ENCODE measurements around the gene CUX1. TPM values are rescaled to one million over a fixed set of nuclear protein-coding genes. Genes with fewer than 3 reads are reported as not detected.

Gene CUX1
- total and polyA plus RNA-seq, 10 of the 15 experiments (the other 5 are each of a cell fraction or from before 2014, with no cell fraction given): 6.1 to 48.6 (median 25.9) TPM

- Histone ChIP-seq H3K27ac (ENCODE audit: control insufficient read depth, insufficient read depth) (no peak overlapping the region), H3K4me2 (ENCODE audit: control insufficient read depth, insufficient read depth) (no peak overlapping the region), H3K9ac (ENCODE audit: control insufficient read depth, insufficient read depth, low read length) (no peak overlapping the region), H3K36me3 (ENCODE audit: control insufficient read depth in 2 of 2, insufficient read depth in 2 of 2, low read length in 1 of 2) (peaks cover 10 to 14% of the 10 kb centered on the region in 2 experiments; a peak in 3 of 4 replicates), H3K4me1 (ENCODE audit: control insufficient read depth, insufficient read depth, low read length) (no peaks in the 10 kb centered on the region), H4K20me1 (ENCODE audit: control insufficient read depth, insufficient read depth) (no peaks in the 10 kb centered on the region), H2AFZ (ENCODE audit: control insufficient read depth, low read depth, low read length) (no peak overlapping the region), H3K4me3 (no peak overlapping the region), H3K79me2 (ENCODE audit: control insufficient read depth, insufficient read depth, low read length) (no peaks in the 10 kb centered on the region), H3K9me3 (replicated peaks; ENCODE audit: control insufficient read depth, insufficient read depth, low read length) (no peaks in the 10 kb centered on the region), H3K27me3 (replicated peaks in 1 of 2; ENCODE audit: control insufficient read depth in 2 of 2, insufficient read depth in 2 of 2, low read length in 1 of 2) (no peaks in the 10 kb centered on the region)
- SMC1A ChIA-PET (ENCODE audit: uncharacterized antibody, unreplicated experiment): interaction anchor here (0.6 kb wide), 1 partner anchor 698 kb away, joined by 3 read pairs; no protein-coding TSS in a partner anchor
- WGBS (ENCODE audit: insufficient coverage, insufficient replicate concordance, low lambda C conversion rate, missing lambda C conversion rate): 99% methylated on average over 4 of the region's 4 CpGs
- intact Hi-C loops (cut with micrococcal nuclease; ENCODE audit: unreplicated experiment) (no loop called here), in situ Hi-C loops (cut with MboI) (no loop called here)
- BruUV-seq (replicated peaks): no TSS peak
- ATAC-seq (no peak), DNase-seq (ENCODE audit: low read depth, low spot score) (no peak), FAIRE-seq (no peak)
- POLR2A ChIA-PET: no interaction called here
- RAD21 ChIA-PET (ENCODE audit: unreplicated experiment): no interaction called here
- TF ChIP-seq CBX5 (IDR thresholded peaks at IDR 0.05; ENCODE audit: low read depth): no peak
- no peak for TF ChIP-seq SUZ12 (IDR thresholded peaks at IDR 0.05; ENCODE audit: unreplicated experiment)
- no peak for TF ChIP-seq HDAC6 (IDR thresholded peaks at IDR 0.05; ENCODE audit: unreplicated experiment)
- TF ChIP-seq ATF2 (IDR thresholded peaks at IDR 0.05; ENCODE audit: low read length): no peak
- no peak for TF ChIP-seq LARP7 (IDR thresholded peaks at IDR 0.05)
- TF ChIP-seq FOS (IDR thresholded peaks at IDR 0.05; ENCODE audit: borderline replicate concordance, extremely low read depth, insufficient read length): no peak
- no peak for TF ChIP-seq E2F4 (IDR thresholded peaks at IDR 0.05; ENCODE audit: low read depth, low read length)
- CTCF ChIA-PET: interaction anchor here (0.6 to 1.1 kb wide), 2 partner anchors 31 to 678 kb away, joined by 3 read pairs; no protein-coding TSS in a partner anchor
Observed at GRCh38 chr7:102184303-102184702, 366.9 kb downstream of the CUX1 start.
